Suprapubic skin (tissue), 3 donors: Measurements from ENCODE around the gene CALR.

Experiments
- CTCF ChIP-seq, 2 donors: fragments of 200-600 bp in 1 of 2; fragments of 450-650 bp in 1 of 2; sonication (generic) in 1 of 2; IDR thresholded peaks; one replicate each; pipeline ENCODE4 v1.5.1; 2016 to 2019; ENCODE audit warnings: antibody characterized with exemption in 2 of 2, mild to moderate bottlenecking in 1 of 2, moderate library complexity in 1 of 2
- EP300 ChIP-seq: sonication (generic); formaldehyde crosslinking; IDR thresholded peaks from one replicate; pipeline ENCODE4 v1.6.1; 2017; ENCODE audit warnings: antibody characterized with exemption
- POLR2A ChIP-seq, 2 donors: fragments of 450-650 bp; IDR thresholded peaks; one replicate each; pipeline ENCODE4 v1.6.1; 2017; ENCODE audit warnings: antibody characterized with exemption in 2 of 2, mild to moderate bottlenecking in 2 of 2, moderate library complexity in 2 of 2

GRCh38 chr19:12912571-12912970 lies 25.8 kb upstream of the CALR start:
- TF ChIP-seq CTCF (IDR thresholded peaks at IDR 0.05) (no peak), EP300 (no peak), POLR2A (IDR thresholded peaks at IDR 0.05) (no peak)
